CD4-positive, alpha-beta T cell treated with Interleukin-4 for 1 hour (primary cell): ENCODE data around the gene TUBB2B.
A peak's percentile ranks its signal among the peaks of the same experiment; 100 is the strongest.
"Not testable (repeated sequence)": the region's sequence is repeated elsewhere in the genome, so short reads cannot be mapped to it uniquely, and the experiment has no call there.

Experiments
- DNase-seq, 2 donors: peaks; one replicate each; pipeline ENCODE4 v3.0.0-alpha.2; 2020 to 2022

TUBB2B gene

GRCh38 chr6:3209114-3210023, 18.1 kb downstream of the TUBB2B start:
- peak in 1 of 2 donors; percentile 17 for DNase-seq

GRCh38 chr6:3208775-3209113, 18.7 kb downstream of the TUBB2B start:
- no peak for DNase-seq

GRCh38 chr6:3208098-3208774, 19.2 kb downstream of the TUBB2B start:
- no peak for DNase-seq

GRCh38 chr6:3206339-3207015, 21.0 kb downstream of the TUBB2B start:
- DNase-seq, result no peak

GRCh38 chr6:3205913-3206312, 21.5 kb downstream of the TUBB2B start:
- DNase-seq, result no peak

- DNase-seq, result no peak
These were observed 22.5 kb downstream of the TUBB2B start for GRCh38 chr6:3204921-3205320.

- DNase-seq, result no peak
These were observed 24.3 kb downstream of the TUBB2B start for GRCh38 chr6:3202999-3203696.

GRCh38 chr6:3201388-3201787, 26.1 kb downstream of the TUBB2B start:
- DNase-seq, result no peak

- DNase-seq, result no peak
These were observed 26.8 kb downstream of the TUBB2B start for GRCh38 chr6:3200682-3201081.

GRCh38 chr6:3199382-3199781, 28.1 kb downstream of the TUBB2B start:
- DNase-seq, result no peak

- DNase-seq, result not testable (repeated sequence)
These were observed 29.7 kb downstream of the TUBB2B start for GRCh38 chr6:3197734-3198133.

- no peak for DNase-seq
These were observed 30.7 kb downstream of the TUBB2B start for GRCh38 chr6:3196770-3197169.

- no peak for DNase-seq
These were observed 31.6 kb downstream of the TUBB2B start for GRCh38 chr6:3195695-3196497.

- no peak for DNase-seq
These were observed 32.1 kb downstream of the TUBB2B start for GRCh38 chr6:3195420-3195694.

- no peak for DNase-seq
These were observed 32.7 kb downstream of the TUBB2B start for GRCh38 chr6:3194535-3195419.

- no peak for DNase-seq
These were observed 34.2 kb downstream of the TUBB2B start for GRCh38 chr6:3193102-3193849.

- DNase-seq, result no peak
These were observed 36.7 kb downstream of the TUBB2B start for GRCh38 chr6:3190779-3191178.

GRCh38 chr6:3190056-3190455, 37.4 kb downstream of the TUBB2B start:
- no peak for DNase-seq

GRCh38 chr6:3189192-3189591, 38.3 kb downstream of the TUBB2B start:
- DNase-seq, result not testable (repeated sequence)

- DNase-seq, result no peak
These were observed 39.2 kb downstream of the TUBB2B start for GRCh38 chr6:3188262-3188661.

GRCh38 chr6:3186974-3187382, 40.5 kb downstream of the TUBB2B start:
- DNase-seq, result no peak
